Tibial artery (tissue), 4 donors: ENCODE data around the gene CASP14.

Experiments used
- DNase-seq, 2 donors: peaks; one replicate each; pipeline ENCODE4 v3.0.0-alpha.2; 2019
- H3K27ac ChIP-seq, 2 donors: fragments of 200-600 bp; sonication (generic) in 1 of 2; 1 replicate in 1 of 2; 2 replicates in 1 of 2; pipeline ENCODE4 v1.5.1; 2018 to 2019; ENCODE audit warnings: mild to moderate bottlenecking in 1 of 2
- H3K27me3 ChIP-seq, 2 donors: fragments of 200-600 bp; sonication (generic) in 1 of 2; one replicate each; pipeline versions ENCODE4 v1.5.1 to v1.6.0; 2016 to 2019
- H3K36me3 ChIP-seq, 3 donors: fragments of 200-600 bp; sonication (generic) in 2 of 3; one replicate each; pipeline ENCODE4 v1.5.1; 2016 to 2019; ENCODE audit warnings: mild to moderate bottlenecking in 2 of 3
- H3K4me1 ChIP-seq, 4 donors: fragments of 200-600 bp; sonication (generic) in 2 of 4; 1 replicate in 3 of 4; 2 replicates in 1 of 4; pipeline ENCODE4 v1.5.1; 2016 to 2019
- H3K4me3 ChIP-seq, 2 donors: fragments of 200-600 bp; sonication (generic) in 1 of 2; 1 replicate in 1 of 2; 2 replicates in 1 of 2; pipeline ENCODE4 v1.5.1; 2018 to 2019; ENCODE audit warnings: mild to moderate bottlenecking in 2 of 2
- H3K9me3 ChIP-seq, 3 donors: fragments of 200-600 bp; sonication (generic) in 1 of 3; one replicate each; pipeline ENCODE4 v1.5.1; 2016 to 2019
- CTCF ChIP-seq, 2 experiments: fragments of 200-600 bp in 1 of 2; fragments of 450-650 bp in 1 of 2; IDR thresholded peaks; one replicate each; pipeline ENCODE4 v1.5.1; 2017 to 2019; ENCODE audit warnings: antibody characterized with exemption in 2 of 2, mild to moderate bottlenecking in 1 of 2, moderate library complexity in 1 of 2
- intact Hi-C: fragments of 100-400 bp; cut with DNase I; formaldehyde crosslinking; loops from one replicate; pipeline ENCODE4 v1.15.0; 2023; ENCODE audit warnings: low total_unique reads

Gene CASP14

GRCh38 chr19:15021286-15022007 is 27.8 kb upstream of the CASP14 start:
- no peak overlapping the region for H3K27ac ChIP-seq
- DNase-seq: no peak
- intact Hi-C loops: no loop called here
- H3K36me3 ChIP-seq: no peaks in the 10 kb centered on the region
- H3K27me3 ChIP-seq: peaks cover 0 to 35% of the 10 kb centered on the region in 2 donors
- no peaks in the 10 kb centered on the region for H3K9me3 ChIP-seq
- H3K4me3 ChIP-seq: no peak overlapping the region
- no peaks in the 10 kb centered on the region for H3K4me1 ChIP-seq
- no peak for TF ChIP-seq CTCF (IDR thresholded peaks at IDR 0.05)

- no peak for DNase-seq
- Histone ChIP-seq H3K36me3 (no peaks in the 10 kb centered on the region), H3K4me1 (no peaks in the 10 kb centered on the region), H3K4me3 (no peak overlapping the region), H3K9me3 (no peaks in the 10 kb centered on the region), H3K27ac (no peak overlapping the region), H3K27me3 (peaks cover 0 to 39% of the 10 kb centered on the region in 2 donors)
- no peak for TF ChIP-seq CTCF (IDR thresholded peaks at IDR 0.05)
- intact Hi-C loops: no loop called here
Observed at GRCh38 chr19:15022752-15023151, 26.5 kb upstream of the CASP14 start.

- Histone ChIP-seq H3K9me3 (no peaks in the 10 kb centered on the region), H3K4me3 (no peak overlapping the region), H3K27ac (no peak overlapping the region), H3K27me3 (peaks cover 0 to 42% of the 10 kb centered on the region in 2 donors), H3K4me1 (no peaks in the 10 kb centered on the region), H3K36me3 (no peaks in the 10 kb centered on the region)
- no peak for DNase-seq
- no peak for TF ChIP-seq CTCF (IDR thresholded peaks at IDR 0.05)
- intact Hi-C loops: no loop called here
Observed at GRCh38 chr19:15025217-15025616, 24.1 kb upstream of the CASP14 start.

- intact Hi-C loops: no loop called here
Observed at GRCh38 chr19:15028490-15028889, 20.8 kb upstream of the CASP14 start.

GRCh38 chr19:15031675-15032074 is 17.6 kb upstream of the CASP14 start:
- no peak for TF ChIP-seq CTCF (IDR thresholded peaks at IDR 0.05)
- Histone ChIP-seq H3K36me3 (no peaks in the 10 kb centered on the region), H3K27me3 (peaks cover 0 to 30% of the 10 kb centered on the region in 2 donors)

More at GRCh38 chr19:15028490-15028889, 20.8 kb upstream of the CASP14 start:
- Histone ChIP-seq H3K9me3 (no peaks in the 10 kb centered on the region), H3K4me1 (no peaks in the 10 kb centered on the region), H3K36me3 (no peaks in the 10 kb centered on the region), H3K4me3 (no peak overlapping the region), H3K27ac (no peak overlapping the region), H3K27me3 (peaks cover 0 to 28% of the 10 kb centered on the region in 2 donors)
- TF ChIP-seq CTCF (IDR thresholded peaks at IDR 0.05): no peak
- no peak for DNase-seq

More at GRCh38 chr19:15031675-15032074, 17.6 kb upstream of the CASP14 start:
- intact Hi-C loops: no loop called here
- H3K27ac ChIP-seq: no peak overlapping the region
- no peak for DNase-seq
- H3K9me3 ChIP-seq: no peaks in the 10 kb centered on the region
- H3K4me3 ChIP-seq: no peak overlapping the region
- no peaks in the 10 kb centered on the region for H3K4me1 ChIP-seq
